HEK293 (cell line): ENCODE data around the gene PARP6.
A peak's percentile ranks its signal among the peaks of the same experiment; 100 is the strongest.

ENCODE experiments used
- ATF2 ChIP-seq: fragments of 450-650 bp; formaldehyde crosslinking; IDR thresholded peaks from 2 replicates; pipeline ENCODE4 v1.5.1; 2016; ENCODE audit warnings: missing biosample characterization, missing genetic modification characterization, low read depth
- INSM2 ChIP-seq: fragments of 450-650 bp; formaldehyde crosslinking; IDR thresholded peaks from 2 replicates; pipeline ENCODE4 v1.5.1; 2016; ENCODE audit warnings: missing biosample characterization, missing genetic modification characterization
- KLF1 ChIP-seq: fragments of 450-650 bp; formaldehyde crosslinking; IDR thresholded peaks from 2 replicates; pipeline ENCODE4 v1.5.1; 2016; ENCODE audit warnings: missing biosample characterization, missing genetic modification characterization
- SP2 ChIP-seq: fragments of 450-650 bp; formaldehyde crosslinking; IDR thresholded peaks from 2 replicates; pipeline ENCODE4 v1.5.1; 2016; ENCODE audit warnings: missing biosample characterization, missing genetic modification characterization
- SP3 ChIP-seq: fragments of 450-650 bp; formaldehyde crosslinking; IDR thresholded peaks from 2 replicates; pipeline ENCODE4 v1.5.1; 2016; ENCODE audit warnings: missing biosample characterization, missing genetic modification characterization
- ZBTB17 ChIP-seq: fragments of 450-650 bp; formaldehyde crosslinking; IDR thresholded peaks from 2 replicates; pipeline ENCODE4 v1.5.1; 2016; ENCODE audit warnings: missing biosample characterization, missing genetic modification characterization
- ZBTB20 ChIP-seq: fragments of 450-650 bp; formaldehyde crosslinking; IDR thresholded peaks from 2 replicates; pipeline ENCODE4 v1.5.1; 2016; ENCODE audit warnings: missing biosample characterization, missing genetic modification characterization
- ZBTB7A ChIP-seq: fragments of 450-650 bp; formaldehyde crosslinking; IDR thresholded peaks from 2 replicates; pipeline ENCODE4 v1.5.1; 2016; ENCODE audit warnings: low read depth, missing biosample characterization, missing genetic modification characterization
- ZEB2 ChIP-seq: fragments of 450-650 bp; formaldehyde crosslinking; IDR thresholded peaks from 2 replicates; pipeline ENCODE4 v1.5.1; 2016; ENCODE audit warnings: missing biosample characterization, missing genetic modification characterization
- ZFHX2 ChIP-seq: fragments of 450-650 bp; formaldehyde crosslinking; conservative IDR thresholded peaks from 2 replicates; pipeline ENCODE4 v1.5.1; 2016; ENCODE audit warnings: missing biosample characterization, missing genetic modification characterization
- ZFP69B ChIP-seq: fragments of 450-650 bp; formaldehyde crosslinking; IDR thresholded peaks from 2 replicates; pipeline ENCODE4 v1.5.1; 2016; ENCODE audit warnings: missing biosample characterization, missing genetic modification characterization
- ZNF169 ChIP-seq: fragments of 450-650 bp; formaldehyde crosslinking; IDR thresholded peaks from 2 replicates; pipeline ENCODE4 v1.5.1; 2016; ENCODE audit warnings: missing biosample characterization, missing genetic modification characterization
- ZNF24 ChIP-seq: fragments of 450-650 bp; formaldehyde crosslinking; IDR thresholded peaks from 2 replicates; pipeline ENCODE4 v1.5.1; 2016; ENCODE audit warnings: missing biosample characterization, missing genetic modification characterization
- ZNF248 ChIP-seq: fragments of 450-650 bp; formaldehyde crosslinking; IDR thresholded peaks from 2 replicates; pipeline ENCODE4 v1.5.1; 2017; ENCODE audit warnings: missing biosample characterization, missing genetic modification characterization
- ZNF266 ChIP-seq: fragments of 450-650 bp; formaldehyde crosslinking; IDR thresholded peaks from 2 replicates; pipeline ENCODE4 v1.5.1; 2016; ENCODE audit warnings: missing biosample characterization, missing genetic modification characterization, low read depth
- ZNF324 ChIP-seq: fragments of 450-650 bp; formaldehyde crosslinking; IDR thresholded peaks from 2 replicates; pipeline ENCODE4 v1.5.1; 2016; ENCODE audit warnings: missing biosample characterization, missing genetic modification characterization
- ZNF341 ChIP-seq: fragments of 450-650 bp; formaldehyde crosslinking; IDR thresholded peaks from 2 replicates; pipeline ENCODE4; 2016; ENCODE audit warnings: low read depth, missing biosample characterization, missing genetic modification characterization
- ZNF600 ChIP-seq: fragments of 450-650 bp; formaldehyde crosslinking; IDR thresholded peaks from 2 replicates; pipeline ENCODE4 v1.5.1; 2016; ENCODE audit warnings: missing biosample characterization, missing genetic modification characterization
- ZNF776 ChIP-seq: fragments of 450-650 bp; formaldehyde crosslinking; IDR thresholded peaks from 2 replicates; pipeline ENCODE4 v1.5.0; 2017; ENCODE audit warnings: missing biosample characterization, missing genetic modification characterization, borderline replicate concordance
- TF ChIP-seq, protein P1 (sequence below): fragments of 450-650 bp; formaldehyde crosslinking; IDR thresholded peaks from 2 replicates; pipeline ENCODE4 v1.5.1; 2016; ENCODE audit warnings: missing biosample characterization, missing genetic modification characterization
- TF ChIP-seq, protein P2 (sequence below): fragments of 450-650 bp; IDR thresholded peaks from 2 replicates; pipeline ENCODE4 v1.5.1; 2018; ENCODE audit warnings: missing biosample characterization, missing genetic modification characterization
- TF ChIP-seq, protein P3 (sequence below): fragments of 450-650 bp; formaldehyde crosslinking; IDR thresholded peaks from 2 replicates; pipeline ENCODE4 v1.5.1; 2017; ENCODE audit warnings: missing biosample characterization, missing genetic modification characterization
- TF ChIP-seq, protein P4 (sequence below): fragments of 450-650 bp; formaldehyde crosslinking; IDR thresholded peaks from 2 replicates; pipeline ENCODE4 v1.5.1; 2016; ENCODE audit warnings: missing biosample characterization, missing genetic modification characterization
- TF ChIP-seq, protein P5 (sequence below): fragments of 450-650 bp; formaldehyde crosslinking; conservative IDR thresholded peaks from 2 replicates; pipeline ENCODE4 v1.5.1; 2016; ENCODE audit warnings: low read depth, missing biosample characterization, missing genetic modification characterization

The PARP6 gene

DNA sequence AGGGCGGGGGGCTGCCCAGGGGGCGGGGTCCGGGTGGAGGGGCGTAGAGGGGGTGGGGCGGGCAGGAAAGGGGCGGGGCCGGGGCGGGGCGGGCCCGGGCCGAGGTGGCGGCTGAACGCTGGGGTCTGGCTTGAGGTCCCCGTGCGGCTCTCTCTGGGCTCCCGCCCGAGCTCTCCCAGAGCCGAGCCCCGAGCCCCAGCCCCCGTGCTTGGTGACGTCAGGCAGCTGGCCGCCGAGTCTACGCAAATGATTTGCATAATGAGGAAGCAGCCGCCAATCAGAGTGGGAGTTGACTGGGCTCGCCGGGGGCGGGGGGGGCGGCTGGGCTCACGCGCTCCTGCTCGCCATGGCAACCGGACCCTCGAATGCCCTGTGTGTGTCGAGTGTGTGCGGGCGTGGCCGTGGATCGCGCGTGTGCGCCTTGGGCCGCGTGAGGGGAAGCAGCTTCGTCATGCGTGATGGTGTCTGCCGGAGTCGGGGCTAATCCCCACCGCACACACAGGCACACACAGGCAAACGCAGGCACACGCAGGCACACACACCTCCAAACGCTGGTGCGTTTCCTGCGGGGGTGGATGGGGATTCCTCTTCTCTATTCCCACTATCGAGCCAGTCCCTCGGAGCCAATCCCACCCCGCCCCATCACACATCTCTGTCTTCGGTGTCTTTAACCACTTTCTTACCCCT, 47.8 kb upstream of the PARP6 start, which contains the start of gene CELF6 (continued):
- TF ChIP-seq, protein P1, sequence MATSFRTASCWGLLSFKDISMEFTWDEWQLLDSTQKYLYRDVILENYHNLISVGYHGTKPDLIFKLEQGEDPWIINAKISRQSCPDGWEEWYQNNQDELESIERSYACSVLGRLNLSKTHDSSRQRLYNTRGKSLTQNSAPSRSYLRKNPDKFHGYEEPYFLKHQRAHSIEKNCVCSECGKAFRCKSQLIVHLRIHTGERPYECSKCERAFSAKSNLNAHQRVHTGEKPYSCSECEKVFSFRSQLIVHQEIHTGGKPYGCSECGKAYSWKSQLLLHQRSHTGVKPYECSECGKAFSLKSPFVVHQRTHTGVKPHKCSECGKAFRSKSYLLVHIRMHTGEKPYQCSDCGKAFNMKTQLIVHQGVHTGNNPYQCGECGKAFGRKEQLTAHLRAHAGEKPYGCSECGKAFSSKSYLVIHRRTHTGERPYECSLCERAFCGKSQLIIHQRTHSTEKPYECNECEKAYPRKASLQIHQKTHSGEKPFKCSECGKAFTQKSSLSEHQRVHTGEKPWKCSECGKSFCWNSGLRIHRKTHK (tag by site-specific recombination) = no peak
- TF ChIP-seq ZBTB17 (tag by site-specific recombination) = peak; percentile 96
- peak; percentile 86 for TF ChIP-seq ZNF600
- TF ChIP-seq, protein P2, sequence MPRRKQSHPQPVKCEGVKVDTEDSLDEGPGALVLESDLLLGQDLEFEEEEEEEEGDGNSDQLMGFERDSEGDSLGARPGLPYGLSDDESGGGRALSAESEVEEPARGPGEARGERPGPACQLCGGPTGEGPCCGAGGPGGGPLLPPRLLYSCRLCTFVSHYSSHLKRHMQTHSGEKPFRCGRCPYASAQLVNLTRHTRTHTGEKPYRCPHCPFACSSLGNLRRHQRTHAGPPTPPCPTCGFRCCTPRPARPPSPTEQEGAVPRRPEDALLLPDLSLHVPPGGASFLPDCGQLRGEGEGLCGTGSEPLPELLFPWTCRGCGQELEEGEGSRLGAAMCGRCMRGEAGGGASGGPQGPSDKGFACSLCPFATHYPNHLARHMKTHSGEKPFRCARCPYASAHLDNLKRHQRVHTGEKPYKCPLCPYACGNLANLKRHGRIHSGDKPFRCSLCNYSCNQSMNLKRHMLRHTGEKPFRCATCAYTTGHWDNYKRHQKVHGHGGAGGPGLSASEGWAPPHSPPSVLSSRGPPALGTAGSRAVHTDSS (tag by site-specific recombination) = no peak
- no peak for TF ChIP-seq INSM2 (tag by site-specific recombination)
- TF ChIP-seq ZNF169 (tag by site-specific recombination) = no peak
- TF ChIP-seq, protein P3, sequence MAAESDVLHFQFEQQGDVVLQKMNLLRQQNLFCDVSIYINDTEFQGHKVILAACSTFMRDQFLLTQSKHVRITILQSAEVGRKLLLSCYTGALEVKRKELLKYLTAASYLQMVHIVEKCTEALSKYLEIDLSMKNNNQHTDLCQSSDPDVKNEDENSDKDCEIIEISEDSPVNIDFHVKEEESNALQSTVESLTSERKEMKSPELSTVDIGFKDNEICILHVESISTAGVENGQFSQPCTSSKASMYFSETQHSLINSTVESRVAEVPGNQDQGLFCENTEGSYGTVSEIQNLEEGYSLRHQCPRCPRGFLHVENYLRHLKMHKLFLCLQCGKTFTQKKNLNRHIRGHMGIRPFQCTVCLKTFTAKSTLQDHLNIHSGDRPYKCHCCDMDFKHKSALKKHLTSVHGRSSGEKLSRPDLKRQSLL (tag by site-specific recombination) = peak; percentile 47; the same call in 1 of the 2 replicates
- TF ChIP-seq ATF2 (tag by site-specific recombination) = peak; percentile 96
- peak; percentile 77 for TF ChIP-seq SP2 (tag by site-specific recombination)
- peak; percentile 93 for TF ChIP-seq ZBTB7A (tag by site-specific recombination)
- no peak for TF ChIP-seq ZNF776
- peak; percentile 8; the same call in 1 of the 2 replicates for TF ChIP-seq ZBTB20 (tag by site-specific recombination)
- TF ChIP-seq ZFP69B (tag by site-specific recombination) = peak; percentile 54
- TF ChIP-seq, protein P4, sequence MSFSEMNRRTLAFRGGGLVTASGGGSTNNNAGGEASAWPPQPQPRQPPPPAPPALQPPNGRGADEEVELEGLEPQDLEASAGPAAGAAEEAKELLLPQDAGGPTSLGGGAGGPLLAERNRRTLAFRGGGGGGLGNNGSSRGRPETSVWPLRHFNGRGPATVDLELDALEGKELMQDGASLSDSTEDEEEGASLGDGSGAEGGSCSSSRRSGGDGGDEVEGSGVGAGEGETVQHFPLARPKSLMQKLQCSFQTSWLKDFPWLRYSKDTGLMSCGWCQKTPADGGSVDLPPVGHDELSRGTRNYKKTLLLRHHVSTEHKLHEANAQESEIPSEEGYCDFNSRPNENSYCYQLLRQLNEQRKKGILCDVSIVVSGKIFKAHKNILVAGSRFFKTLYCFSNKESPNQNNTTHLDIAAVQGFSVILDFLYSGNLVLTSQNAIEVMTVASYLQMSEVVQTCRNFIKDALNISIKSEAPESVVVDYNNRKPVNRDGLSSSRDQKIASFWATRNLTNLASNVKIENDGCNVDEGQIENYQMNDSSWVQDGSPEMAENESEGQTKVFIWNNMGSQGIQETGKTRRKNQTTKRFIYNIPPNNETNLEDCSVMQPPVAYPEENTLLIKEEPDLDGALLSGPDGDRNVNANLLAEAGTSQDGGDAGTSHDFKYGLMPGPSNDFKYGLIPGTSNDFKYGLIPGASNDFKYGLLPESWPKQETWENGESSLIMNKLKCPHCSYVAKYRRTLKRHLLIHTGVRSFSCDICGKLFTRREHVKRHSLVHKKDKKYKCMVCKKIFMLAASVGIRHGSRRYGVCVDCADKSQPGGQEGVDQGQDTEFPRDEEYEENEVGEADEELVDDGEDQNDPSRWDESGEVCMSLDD (tag by site-specific recombination) = peak; percentile 61; the same call in 1 of the 2 replicates
- no peak for TF ChIP-seq ZNF248 (tag by site-specific recombination)
- TF ChIP-seq ZNF24 = 0 out of 2 replicates have a peak, but pooled peaks have one; percentile 48
- TF ChIP-seq, protein P5, sequence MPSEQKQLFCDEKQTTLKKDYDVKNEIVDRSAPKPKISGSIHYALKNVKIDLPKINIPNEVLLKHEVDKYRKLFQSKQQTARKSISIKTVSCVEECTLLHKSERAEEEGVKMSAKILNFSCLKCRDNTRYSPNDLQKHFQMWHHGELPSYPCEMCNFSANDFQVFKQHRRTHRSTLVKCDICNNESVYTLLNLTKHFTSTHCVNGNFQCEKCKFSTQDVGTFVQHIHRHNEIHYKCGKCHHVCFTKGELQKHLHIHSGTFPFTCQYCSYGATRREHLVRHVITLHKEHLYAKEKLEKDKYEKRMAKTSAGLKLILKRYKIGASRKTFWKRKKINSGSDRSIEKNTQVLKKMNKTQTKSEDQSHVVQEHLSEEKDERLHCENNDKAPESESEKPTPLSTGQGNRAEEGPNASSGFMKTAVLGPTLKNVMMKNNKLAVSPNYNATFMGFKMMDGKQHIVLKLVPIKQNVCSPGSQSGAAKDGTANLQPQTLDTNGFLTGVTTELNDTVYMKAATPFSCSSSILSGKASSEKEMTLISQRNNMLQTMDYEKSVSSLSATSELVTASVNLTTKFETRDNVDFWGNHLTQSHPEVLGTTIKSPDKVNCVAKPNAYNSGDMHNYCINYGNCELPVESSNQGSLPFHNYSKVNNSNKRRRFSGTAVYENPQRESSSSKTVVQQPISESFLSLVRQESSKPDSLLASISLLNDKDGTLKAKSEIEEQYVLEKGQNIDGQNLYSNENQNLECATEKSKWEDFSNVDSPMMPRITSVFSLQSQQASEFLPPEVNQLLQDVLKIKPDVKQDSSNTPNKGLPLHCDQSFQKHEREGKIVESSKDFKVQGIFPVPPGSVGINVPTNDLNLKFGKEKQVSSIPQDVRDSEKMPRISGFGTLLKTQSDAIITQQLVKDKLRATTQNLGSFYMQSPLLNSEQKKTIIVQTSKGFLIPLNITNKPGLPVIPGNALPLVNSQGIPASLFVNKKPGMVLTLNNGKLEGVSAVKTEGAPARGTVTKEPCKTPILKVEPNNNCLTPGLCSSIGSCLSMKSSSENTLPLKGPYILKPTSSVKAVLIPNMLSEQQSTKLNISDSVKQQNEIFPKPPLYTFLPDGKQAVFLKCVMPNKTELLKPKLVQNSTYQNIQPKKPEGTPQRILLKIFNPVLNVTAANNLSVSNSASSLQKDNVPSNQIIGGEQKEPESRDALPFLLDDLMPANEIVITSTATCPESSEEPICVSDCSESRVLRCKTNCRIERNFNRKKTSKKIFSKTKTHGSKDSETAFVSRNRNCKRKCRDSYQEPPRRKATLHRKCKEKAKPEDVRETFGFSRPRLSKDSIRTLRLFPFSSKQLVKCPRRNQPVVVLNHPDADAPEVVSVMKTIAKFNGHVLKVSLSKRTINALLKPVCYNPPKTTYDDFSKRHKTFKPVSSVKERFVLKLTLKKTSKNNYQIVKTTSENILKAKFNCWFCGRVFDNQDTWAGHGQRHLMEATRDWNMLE (tag by site-specific recombination) = no peak
- TF ChIP-seq ZNF266 (tag by site-specific recombination) = no peak
- TF ChIP-seq ZNF341 (tag by site-specific recombination) = peak; percentile 70
- peak; percentile 59; the same call in 1 of the 2 replicates for TF ChIP-seq ZEB2 (tag by site-specific recombination)
- peak; percentile 94 for TF ChIP-seq ZFHX2 (tag by site-specific recombination)
- TF ChIP-seq ZNF324 (tag by site-specific recombination) = 0 out of 2 replicates have a peak, but pooled peaks have one; percentile 63
- peak; percentile 90 for TF ChIP-seq KLF1 (tag by site-specific recombination)
- peak; percentile 82 for TF ChIP-seq SP3 (tag by site-specific recombination)
